ENCODE results near the gene KLHL35.

The KLHL35 gene, protein sequence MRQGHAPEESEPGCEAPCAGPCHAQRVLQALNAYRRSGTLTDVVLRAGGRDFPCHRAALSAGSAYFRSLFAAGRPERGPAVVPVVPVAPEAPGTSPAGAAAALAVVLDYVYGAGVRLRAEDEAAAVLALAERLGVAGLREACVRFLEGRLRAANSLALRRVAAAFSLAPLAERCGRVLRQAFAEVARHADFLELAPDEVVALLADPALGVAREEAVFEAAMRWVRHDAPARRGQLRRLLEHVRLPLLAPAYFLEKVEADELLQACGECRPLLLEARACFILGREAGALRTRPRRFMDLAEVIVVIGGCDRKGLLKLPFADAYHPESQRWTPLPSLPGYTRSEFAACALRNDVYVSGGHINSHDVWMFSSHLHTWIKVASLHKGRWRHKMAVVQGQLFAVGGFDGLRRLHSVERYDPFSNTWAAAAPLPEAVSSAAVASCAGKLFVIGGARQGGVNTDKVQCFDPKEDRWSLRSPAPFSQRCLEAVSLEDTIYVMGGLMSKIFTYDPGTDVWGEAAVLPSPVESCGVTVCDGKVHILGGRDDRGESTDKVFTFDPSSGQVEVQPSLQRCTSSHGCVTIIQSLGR

DNA sequence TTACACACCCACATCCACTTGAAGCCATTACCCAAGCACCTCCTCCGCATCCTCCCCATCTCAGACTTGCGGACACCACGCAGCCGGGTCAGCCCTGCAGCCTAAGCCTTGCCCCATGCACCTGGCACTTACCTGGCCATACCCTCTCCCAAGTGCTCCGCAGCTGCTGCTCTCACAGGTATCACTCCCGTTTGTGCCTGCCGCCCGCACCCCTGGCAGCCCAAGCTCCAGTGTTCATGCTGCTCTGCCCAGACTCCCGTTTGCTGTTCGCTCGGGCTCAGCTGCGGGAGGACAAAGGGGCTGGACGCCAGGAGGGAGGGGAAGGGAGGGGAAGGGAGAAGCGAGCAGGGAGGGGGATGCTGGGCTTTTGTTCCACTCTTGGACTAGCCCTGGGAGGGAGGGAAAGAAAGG is at the start of gene KLHL35:
TSS of gene KLHL35 (minus strand) at position 293 of the 411 bp plus-strand sequence. CDS start 2,574 bp downstream, outside the sequence.
- no peak for DNase-seq

DNA sequence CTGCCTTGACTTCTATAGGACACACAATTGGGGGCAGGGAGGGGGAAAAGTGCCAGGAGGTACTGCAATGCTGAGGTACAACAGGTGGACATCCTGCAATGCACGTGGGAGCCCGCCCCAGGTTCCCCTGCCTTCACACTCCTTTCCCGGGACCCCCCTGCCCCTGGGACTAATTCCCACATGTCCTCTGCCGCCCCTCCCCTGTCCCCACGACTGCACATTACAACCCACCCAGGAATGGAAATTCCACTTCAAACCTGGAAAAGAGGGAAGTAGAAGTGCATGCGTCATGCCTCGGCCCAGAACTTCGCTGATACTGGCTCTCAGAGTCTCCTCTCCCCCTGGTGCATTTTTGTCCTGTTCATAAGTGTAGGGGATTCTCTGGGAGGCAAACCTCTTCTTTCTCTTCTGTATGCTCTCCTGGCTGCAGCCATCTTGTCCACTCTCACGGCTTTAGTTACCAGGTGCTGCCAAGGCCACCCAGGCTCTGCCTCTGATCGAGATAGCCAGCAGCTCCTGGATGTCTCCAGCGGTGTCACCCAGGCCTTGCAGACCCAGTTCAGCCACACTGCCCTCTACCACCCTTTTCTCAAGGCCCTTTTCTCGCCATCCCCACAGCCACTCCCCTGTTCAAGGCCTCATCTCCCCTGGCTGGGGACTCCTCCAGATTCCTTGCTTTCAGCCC is 49.1 kb upstream of the KLHL35 start:
- no peak for DNase-seq

DNA sequence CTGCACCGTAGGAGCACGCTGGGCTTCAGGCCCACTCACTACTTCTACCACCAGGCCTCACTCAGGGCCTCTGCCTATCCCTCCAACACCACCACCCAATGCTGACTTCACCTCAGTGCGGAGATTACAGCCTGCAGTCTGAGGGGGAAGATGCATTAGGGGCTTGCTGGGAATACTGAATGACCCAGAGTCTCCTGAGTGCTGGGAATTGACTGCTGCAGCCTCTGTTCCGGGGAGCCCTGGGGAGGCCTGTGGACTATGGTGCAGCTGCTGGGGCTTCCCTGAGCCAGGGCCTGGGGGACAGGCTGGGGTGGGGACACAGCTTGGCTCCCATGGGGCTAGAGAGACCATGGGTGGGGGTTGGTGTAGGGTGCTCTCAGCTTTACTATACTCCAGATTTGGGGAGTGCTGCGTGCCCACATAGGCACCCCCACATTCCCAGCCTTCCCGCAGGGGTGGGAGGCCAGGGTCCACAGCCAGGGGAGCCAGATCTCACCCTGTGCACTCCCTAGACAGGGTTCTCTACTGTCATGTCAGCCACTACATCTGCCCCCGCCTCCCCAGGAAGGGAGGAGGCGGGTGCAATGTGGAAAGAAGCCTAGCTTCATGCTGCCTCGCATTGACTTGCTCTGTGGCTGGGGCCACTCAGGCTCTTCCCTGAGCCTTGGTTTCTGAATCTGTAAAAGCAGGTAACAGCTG is 48.4 kb upstream of the KLHL35 start:
- no peak for DNase-seq

DNA sequence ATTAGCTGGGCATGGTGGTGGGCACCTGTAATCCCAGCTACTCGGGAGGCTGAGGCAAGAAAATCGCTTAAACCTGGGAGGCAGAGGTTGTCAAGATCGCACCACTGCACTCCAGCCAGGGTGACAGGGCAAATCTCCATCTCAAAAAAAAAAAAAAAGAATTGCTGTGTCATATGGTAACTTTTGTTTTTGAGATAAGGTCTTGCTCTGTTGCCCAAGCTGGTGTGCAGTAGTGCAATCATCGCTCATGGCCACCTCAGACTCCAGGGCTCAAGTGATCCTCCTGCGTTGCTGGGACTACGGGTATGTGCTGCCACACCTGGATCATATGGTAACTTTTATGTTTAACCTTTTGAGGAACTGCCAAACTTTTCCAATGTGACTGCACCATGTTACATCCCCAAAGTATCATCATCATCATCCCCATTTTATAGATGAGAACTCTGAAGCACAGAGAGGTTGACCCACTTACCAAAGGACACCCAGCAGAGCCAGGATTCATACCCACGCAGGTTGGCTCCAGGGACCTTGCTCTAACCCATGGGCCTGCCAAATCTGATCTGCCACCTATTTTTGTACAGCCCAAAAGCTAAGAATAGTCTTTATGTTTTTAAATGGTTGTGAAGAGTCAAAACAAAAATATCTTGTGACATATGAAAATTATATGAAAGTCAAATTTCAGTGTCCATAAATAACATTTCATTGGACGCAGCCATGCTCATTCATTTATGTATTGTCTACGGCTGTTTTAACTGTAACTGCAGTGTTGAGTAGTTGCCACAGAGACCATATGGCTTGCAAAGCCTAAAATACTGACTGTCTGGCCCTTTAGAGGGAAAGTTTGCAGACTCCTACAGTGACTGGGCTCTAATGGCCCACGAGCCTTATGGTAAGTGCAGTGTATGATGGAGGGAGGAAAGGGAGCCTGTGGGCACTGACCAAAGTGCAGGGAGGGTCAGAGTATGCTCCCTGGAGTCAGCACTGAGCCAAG is 47.5 kb upstream of the KLHL35 start:
- DNase-seq = no peak

DNA sequence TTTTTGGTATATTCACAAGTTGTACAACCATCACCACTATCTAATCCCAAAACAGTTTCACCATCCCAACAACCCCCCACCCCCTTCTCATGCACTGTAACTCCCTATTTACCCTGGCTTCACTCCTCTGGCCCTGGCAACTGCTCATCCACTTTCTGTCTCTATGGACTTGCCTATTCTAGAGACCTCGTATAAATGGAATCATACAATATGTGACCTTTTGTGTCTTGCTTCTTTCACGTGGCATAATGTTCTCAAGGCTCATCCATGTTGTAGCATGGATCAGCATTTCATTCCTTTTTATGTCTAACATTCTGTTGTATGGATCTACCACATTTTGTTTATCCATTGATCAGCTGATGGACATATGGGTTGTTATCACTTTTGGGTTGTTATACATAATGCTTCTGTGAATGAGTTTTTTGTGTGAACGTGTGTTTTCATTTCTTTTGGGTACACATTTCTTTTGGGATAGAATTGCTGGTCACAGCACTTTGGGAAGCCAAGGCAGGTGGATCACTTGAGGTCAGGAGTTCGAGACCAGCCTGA is 46.7 kb upstream of the KLHL35 start:
- no peak for DNase-seq

DNA sequence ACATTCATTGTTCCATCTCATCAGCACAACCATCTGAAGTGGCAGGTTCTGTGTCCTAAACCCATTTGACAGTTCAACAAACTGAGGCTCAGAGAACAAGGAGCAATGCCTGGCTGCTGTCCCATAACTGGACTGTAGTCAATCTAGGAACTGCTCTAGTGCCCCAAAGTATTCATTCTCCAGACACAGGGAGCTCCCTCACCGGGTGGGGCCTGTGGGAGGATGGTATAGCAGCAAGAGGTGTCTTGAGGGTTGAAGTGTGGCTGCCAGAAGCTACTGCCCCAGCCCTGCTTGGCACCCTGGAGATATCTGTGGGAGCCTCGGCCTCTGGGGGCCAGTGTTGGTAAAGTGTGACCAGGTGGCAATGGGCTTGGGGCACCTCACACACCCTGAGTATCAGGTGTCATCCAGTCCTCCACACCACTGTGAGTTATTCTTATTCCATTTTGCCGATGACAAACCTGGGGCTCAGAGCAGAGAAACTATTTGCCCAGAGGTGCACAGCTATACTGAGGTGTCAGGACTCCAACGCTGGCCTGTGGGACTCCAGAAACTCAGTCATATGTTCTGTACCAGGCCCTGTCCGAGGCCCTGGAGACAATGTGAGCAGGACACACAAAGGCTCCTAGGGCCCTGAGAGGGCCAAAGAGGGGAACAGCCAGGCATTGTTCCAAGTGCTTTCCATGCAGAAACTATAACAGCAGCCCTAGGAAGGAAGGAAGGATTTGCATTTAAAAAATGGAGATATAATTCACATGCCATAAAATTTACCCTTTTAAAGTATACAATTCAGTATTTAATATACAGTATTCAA is 46.0 kb upstream of the KLHL35 start:
- no peak for DNase-seq

DNA sequence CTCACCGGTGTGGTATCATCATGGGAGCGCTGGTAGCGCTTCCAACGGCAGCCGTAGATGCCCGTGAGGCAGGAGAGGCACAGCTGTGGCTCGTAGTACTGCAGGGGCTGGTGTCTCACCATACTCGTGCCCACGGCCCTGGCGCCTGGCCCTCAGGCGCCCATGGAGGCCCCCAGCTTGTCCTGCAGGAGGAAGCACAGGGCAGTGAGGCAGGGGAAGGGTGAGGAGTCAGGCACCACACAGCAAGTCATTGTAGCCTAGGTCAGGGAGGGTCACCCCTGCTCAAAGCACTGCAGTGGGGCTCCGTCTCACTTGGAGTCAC is 44.6 kb upstream of the KLHL35 start:
- DNase-seq = no peak

DNA sequence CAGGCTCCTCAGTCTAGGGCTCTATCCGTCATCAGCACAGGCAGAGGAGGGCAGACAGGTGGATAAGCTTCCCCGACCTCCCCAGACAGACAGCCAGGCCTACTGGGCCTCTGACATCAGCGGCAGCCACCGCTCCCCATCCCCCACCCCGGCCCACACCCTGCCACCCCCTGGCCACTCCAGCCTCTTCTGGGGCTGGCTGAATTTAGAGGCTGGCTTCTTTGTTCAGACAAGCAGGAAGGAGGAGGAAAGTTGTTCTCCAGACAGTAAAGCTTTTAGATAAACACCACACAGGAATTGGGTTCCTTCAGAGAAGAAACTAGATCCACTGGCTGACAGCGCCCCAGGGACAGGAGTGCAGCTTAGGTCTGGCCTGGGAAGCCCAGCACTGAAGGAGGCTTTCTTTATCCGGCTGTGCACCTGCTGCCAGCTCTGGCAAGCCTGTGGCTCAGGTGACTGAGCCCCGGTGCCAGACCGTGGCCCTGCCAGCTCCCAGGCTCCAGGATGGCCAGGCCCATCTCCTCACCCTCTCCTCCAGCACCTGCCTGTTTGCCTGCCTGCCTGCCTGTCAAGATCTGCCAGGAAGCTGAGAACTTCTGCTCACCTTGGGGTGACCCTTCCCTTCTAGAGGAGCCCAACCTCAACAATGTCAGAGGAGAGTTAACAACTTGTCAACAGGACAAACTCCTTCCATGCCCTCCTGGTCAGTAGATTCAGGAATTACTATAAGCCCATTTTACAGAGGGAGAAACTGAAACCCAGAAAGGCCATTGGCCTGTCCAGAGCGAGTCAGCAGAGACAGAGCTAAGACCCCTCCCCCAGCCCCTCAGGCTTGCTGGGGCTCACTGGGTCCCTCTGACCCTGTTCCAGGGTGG is 44.0 kb upstream of the KLHL35 start:
- peak; percentile 5 for DNase-seq

DNA sequence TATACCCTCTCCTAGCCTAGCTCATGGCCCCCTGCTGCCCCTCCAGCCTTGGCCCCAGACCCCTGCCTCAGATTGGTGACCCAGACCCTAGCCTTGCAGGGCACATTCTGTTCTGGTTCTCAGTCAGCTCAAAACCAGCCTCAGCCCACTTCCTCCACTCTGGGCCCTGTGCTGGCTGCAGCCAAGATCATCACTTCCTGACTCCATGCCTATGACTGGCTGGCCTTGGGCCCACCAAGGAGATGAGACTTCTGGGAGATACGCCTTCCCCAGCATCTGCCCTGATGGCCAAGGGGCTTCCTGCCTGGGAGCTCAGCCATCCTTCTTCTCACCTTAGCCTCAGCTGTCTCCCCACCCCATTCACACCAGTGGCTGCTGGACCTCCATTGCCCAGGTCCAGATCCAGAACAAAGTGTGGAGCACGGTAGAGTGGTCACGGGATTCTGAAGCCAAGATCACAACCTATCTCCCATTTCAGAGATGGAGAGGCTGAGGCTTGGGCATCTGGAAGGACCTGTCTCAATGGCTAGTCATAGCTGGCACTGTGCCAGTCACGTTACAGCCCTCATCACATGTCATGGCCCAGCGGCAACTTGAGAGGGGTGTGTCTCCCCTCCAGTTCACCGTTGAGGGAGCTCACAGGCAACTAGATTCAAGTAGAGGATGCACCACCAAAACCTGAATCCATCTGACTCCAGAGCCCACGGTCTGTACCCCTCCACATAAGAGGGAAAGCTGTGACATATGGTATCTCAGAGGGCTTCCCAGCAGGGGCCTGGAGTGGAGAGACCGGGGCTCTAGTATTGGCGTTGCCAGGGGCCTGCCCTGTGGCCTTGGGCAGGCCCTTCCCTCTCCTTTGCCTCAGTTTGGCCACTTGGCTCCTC is 43.0 kb upstream of the KLHL35 start:
- peak; percentile 46 for DNase-seq

DNA sequence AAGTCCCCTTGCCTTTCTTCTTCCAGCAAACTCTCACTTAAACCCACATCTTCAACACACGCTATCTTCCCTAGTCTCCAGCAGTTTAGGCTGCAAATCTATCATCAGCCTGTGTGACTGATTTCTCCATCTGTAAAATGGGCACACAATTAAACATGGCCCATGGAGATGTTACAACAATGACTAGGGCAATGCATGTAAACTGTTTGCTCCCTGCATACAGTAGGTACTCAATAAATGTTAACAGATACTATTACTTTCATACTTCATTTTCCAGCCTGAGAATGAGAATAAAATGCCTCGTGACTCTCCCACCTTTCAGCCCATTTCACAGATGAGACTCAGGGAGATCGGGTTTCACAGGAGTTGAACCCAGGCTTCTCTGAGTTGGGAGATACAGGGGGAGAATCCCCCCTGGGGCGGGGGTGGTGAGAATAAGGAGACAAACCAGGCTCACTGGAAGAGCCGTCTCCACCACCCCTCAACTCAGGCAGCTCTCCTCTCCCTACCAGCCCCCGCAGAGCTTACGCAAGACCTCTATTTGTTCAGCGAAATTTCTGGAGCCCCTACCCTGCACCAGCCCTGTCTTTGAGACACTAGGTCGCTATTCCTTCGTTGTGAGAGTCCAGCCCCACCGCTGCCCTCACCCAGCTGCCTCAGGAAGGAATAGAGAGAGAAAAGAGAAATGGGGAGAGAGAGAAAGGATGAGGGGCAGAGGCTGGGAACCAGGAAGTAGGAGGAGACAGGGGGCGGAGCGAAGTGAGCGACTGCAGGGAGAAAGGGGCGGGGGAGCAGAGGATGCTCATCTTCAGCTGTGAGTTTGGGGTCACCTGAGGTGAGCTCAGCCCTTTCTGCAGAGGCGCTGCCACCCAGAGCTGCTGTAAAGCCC is 42.1 kb upstream of the KLHL35 start:
- no peak for DNase-seq

DNA sequence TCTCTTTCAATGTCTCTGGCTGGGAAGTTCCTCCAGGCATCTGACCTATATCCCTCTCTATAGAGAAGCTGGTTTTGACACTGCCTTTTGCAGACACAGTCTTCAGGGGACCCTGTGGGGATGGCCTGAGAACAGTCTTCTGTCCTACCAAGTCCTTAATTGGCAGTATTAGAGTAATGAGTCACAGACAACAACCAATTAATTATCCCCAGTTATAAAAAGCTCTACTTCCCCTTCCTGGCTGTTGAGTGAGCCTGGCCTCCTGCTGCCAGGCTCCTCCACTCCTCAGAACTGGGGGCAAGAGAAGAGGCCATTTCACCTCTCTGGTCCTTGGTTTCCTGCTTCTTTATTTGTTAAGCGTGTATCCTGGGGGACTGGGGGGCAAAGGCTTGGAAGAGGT is 41.2 kb upstream of the KLHL35 start:
- no peak for DNase-seq

DNA sequence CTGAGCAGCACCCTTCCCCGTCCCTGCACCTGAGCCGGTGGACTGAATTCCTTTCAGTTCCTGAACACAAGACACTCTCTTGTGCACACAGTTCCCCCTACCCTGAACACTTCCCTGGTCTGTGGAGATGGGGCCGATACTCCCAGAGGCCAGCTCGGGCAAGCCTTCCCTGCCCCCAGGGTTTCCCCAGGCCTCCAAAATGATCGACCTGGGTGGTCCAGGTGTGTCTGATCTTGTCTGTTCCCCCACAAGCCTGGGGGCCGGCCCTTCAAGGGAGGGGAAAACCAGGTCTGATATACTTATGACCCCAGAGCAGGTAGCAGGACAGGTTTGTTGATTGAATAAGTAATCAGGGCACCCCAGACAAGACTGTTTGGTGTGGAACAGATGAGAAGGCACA is 40.7 kb upstream of the KLHL35 start:
- DNase-seq = no peak

DNA sequence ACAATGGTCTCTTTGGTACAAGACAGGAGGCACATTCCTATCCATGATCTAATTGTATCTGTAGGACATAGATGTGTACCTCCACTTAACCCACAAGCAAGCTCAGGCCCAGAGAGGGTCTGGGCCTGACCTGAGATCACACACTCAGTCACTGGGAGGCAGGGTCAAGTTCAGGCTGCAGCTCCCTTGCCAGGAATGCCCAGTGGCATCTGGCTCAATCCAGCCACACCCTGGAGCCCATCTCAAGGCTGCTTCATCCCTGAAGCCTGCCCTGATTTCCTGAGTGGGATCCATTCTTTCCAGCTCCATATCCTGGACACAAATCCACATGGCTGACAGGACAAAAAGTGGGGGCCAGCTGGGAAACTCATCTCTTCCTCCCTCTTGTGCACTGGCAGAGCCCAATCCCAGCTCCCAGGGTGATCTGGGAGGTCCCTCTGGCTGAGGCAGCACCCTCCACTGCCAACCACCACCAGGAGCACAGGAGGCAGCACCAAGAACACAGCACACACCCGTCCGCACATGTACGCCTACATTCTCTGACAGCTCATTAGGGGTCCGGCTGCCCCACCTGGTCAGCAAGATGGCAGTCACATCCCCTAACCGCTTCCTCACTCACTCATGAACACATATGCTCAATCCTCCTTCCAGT is 39.2 kb upstream of the KLHL35 start:
- DNase-seq = no peak

DNA sequence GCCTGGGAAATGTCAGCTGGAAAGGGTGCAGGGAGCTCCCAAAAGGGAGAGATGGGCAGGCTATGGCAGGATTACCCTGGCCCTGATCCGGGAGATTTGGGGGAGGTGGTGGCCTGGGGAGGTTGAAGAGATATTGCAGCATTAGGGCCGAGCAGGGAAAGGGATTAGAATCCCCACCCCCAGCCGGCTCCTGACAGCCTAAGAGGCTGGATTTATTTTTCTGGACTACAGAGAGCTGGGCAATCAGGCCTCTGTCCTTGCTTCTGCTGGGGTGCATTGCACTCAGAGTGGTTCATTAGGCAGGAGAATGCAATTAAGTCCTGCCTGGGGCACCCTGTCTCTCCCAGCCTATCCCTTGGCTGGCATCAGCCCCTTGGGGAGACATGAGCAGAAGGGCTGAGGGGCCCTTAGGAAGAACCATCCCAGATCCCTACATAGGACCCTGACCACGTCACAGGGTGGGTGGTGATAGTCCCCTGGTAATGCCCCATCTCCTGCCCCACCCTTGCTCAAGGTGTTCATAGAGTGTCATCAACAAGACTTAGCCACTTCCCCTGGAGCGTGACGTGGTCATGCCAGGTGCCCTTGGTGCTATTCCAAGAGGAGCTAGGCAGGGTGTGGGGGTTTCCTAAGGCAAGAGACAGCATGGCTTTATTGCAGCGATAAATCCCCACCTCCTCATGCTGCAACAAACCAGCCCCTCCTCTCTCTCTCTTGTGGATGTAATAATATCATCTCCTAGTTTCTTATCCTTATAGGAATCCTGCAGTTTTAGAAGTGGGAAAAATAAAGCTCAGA is 38.4 kb upstream of the KLHL35 start:
- DNase-seq = no peak

DNA sequence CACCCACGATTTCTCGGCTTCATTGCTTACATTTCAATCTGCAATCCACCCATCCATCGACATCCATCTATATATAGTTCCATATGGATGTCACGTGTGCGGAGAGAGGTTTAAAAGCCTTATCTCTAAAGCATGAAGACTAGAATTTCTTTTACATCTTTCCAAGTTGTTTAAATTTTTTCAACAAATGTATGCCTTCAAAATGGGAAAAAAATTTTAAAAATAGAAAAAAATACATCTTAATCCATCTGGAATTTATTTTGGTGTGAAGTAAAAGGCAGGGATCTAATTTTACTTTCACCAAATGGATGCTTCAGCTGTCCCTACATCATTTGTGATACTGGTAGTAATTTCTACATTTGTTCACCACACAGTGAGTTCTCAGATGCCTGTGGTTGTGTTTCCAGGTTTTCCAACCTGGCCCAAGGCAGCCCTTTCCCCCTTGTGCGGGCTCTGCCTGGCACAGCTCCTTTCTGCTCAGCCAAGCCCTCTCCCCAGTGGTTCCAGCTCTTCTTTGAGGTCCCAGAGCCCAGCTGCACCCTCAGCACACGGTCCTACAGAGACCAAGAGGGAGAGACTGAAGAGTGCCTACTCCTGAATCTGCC is 37.6 kb upstream of the KLHL35 start:
- DNase-seq = no peak

DNA sequence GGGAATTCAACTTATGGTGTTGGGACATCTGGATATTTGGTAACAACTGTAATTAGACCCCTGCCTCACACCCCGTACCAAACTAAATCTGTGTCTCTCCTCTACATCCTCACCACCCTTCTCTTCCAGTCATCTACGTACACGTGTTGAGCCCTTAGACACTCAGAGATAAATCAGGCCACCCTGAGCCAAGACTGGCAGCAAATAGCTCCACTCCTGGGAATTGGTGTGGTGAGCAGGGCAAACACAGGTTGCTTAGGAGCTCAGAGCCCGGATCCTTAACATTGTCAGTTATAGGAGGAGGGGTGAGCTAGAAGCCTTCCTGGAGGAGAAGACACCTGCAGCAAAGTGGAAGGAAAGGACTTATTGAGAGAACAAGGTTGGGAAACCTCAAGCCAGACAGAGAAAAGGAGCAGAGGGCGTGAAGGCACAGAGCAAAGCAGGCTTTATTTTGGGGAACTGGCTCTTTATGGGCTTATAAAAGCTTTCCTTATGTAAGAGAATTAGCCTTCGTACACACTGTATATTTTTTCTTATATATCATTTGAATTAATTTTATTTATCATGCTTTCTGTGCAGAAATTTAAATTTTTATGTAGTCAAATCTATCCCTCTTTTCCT is 36.9 kb upstream of the KLHL35 start:
- DNase-seq = no peak
